ENCODE data around the gene INTS11.

The INTS11 gene

GRCh38 chr1:1328254-1328653 lies 3.8 kb upstream of the INTS11 start:
- no peaks in the 10 kb centered on the region for H4K20me1 ChIP-seq (ENCODE audit: insufficient read depth, low read length)

GRCh38 chr1:1327291-1327690 lies 2.8 kb upstream of the INTS11 start:
- TF ChIP-seq CTCF (IDR thresholded peaks at IDR 0.05; ENCODE audit: low read length) (no peak), EZH2 (IDR thresholded peaks at IDR 0.05; ENCODE audit: borderline replicate concordance, low read length) (no peak)
- H3K79me2 ChIP-seq (ENCODE audit: insufficient read depth, low read length), result peaks cover 10% of the 10 kb centered on the region
- no peak overlapping the region for H3K27ac ChIP-seq (ENCODE audit: low read depth, low read length, poor library complexity, severe bottlenecking)
- no peaks in the 10 kb centered on the region for H3K9me2 ChIP-seq (ENCODE audit: low read depth, low read length)
- H3K9me3 ChIP-seq (ENCODE audit: low read length), result no peaks in the 10 kb centered on the region
- H2AFZ ChIP-seq (ENCODE audit: low read length), result no peak overlapping the region
- H3K4me3 ChIP-seq (ENCODE audit: low read depth, low read length, poor library complexity, severe bottlenecking), result no peak overlapping the region
- H3K36me3 ChIP-seq (ENCODE audit: insufficient read depth, low read length), result no peaks in the 10 kb centered on the region
- H3K4me1 ChIP-seq (ENCODE audit: insufficient read depth, low read length, severe bottlenecking), result peaks cover 26% of the 10 kb centered on the region
- no peaks in the 10 kb centered on the region for H3K27me3 ChIP-seq (ENCODE audit: insufficient read depth, low read length)
- H3K9ac ChIP-seq (ENCODE audit: low read length), result no peak overlapping the region
- no peaks in the 10 kb centered on the region for H3F3A ChIP-seq (ENCODE audit: insufficient read depth, low read length)
- no peak overlapping the region for H3K4me2 ChIP-seq (ENCODE audit: low read length)
- H4K20me1 ChIP-seq (ENCODE audit: insufficient read depth, low read length), result no peaks in the 10 kb centered on the region

More at GRCh38 chr1:1328254-1328653, 3.8 kb upstream of the INTS11 start:
- no peaks in the 10 kb centered on the region for H3F3A ChIP-seq (ENCODE audit: insufficient read depth, low read length)
- H3K9ac ChIP-seq (ENCODE audit: low read length), result no peak overlapping the region
- H3K4me2 ChIP-seq (ENCODE audit: low read length), result no peak overlapping the region
- no peaks in the 10 kb centered on the region for H3K9me3 ChIP-seq (ENCODE audit: low read length)
- H3K36me3 ChIP-seq (ENCODE audit: insufficient read depth, low read length), result no peaks in the 10 kb centered on the region
- H3K4me3 ChIP-seq (ENCODE audit: low read depth, low read length, poor library complexity, severe bottlenecking), result no peak overlapping the region
- no peak overlapping the region for H2AFZ ChIP-seq (ENCODE audit: low read length)
- H3K27ac ChIP-seq (ENCODE audit: low read depth, low read length, poor library complexity, severe bottlenecking), result no peak overlapping the region
- H3K27me3 ChIP-seq (ENCODE audit: insufficient read depth, low read length), result no peaks in the 10 kb centered on the region
- H3K9me2 ChIP-seq (ENCODE audit: low read depth, low read length), result no peaks in the 10 kb centered on the region
- peaks cover 4% of the 10 kb centered on the region for H3K79me2 ChIP-seq (ENCODE audit: insufficient read depth, low read length)
- H3K4me1 ChIP-seq (ENCODE audit: insufficient read depth, low read length, severe bottlenecking), result peaks cover 21% of the 10 kb centered on the region
- no peak for TF ChIP-seq CTCF (IDR thresholded peaks at IDR 0.05; ENCODE audit: low read length)
- TF ChIP-seq EZH2 (IDR thresholded peaks at IDR 0.05; ENCODE audit: borderline replicate concordance, low read length), result no peak

- H3K4me2 ChIP-seq (ENCODE audit: low read length), result peak overlapping the region; percentile 90
- H3F3A ChIP-seq (ENCODE audit: insufficient read depth, low read length), result no peaks in the 10 kb centered on the region
- no peaks in the 10 kb centered on the region for H3K9me3 ChIP-seq (ENCODE audit: low read length)
- H3K79me2 ChIP-seq (ENCODE audit: insufficient read depth, low read length), result peaks cover 17% of the 10 kb centered on the region
- no peaks in the 10 kb centered on the region for H4K20me1 ChIP-seq (ENCODE audit: insufficient read depth, low read length)
- no peak overlapping the region for H2AFZ ChIP-seq (ENCODE audit: low read length)
- H3K4me1 ChIP-seq (ENCODE audit: insufficient read depth, low read length, severe bottlenecking), result peaks cover 26% of the 10 kb centered on the region
- TF ChIP-seq EZH2 (IDR thresholded peaks at IDR 0.05; ENCODE audit: borderline replicate concordance, low read length), result no peak
- TF ChIP-seq CTCF (IDR thresholded peaks at IDR 0.05; ENCODE audit: low read length), result no peak
- peaks cover 9% of the 10 kb centered on the region; the same call in 1 of the 2 replicates for H3K36me3 ChIP-seq (ENCODE audit: insufficient read depth, low read length)
- no peaks in the 10 kb centered on the region for H3K9me2 ChIP-seq (ENCODE audit: low read depth, low read length)
- H3K27ac ChIP-seq (ENCODE audit: low read depth, low read length, poor library complexity, severe bottlenecking), result peak overlapping the region; percentile 70
- no peaks in the 10 kb centered on the region for H3K27me3 ChIP-seq (ENCODE audit: insufficient read depth, low read length)
- peak overlapping the region; percentile 91 for H3K9ac ChIP-seq (ENCODE audit: low read length)
- H3K4me3 ChIP-seq (ENCODE audit: low read depth, low read length, poor library complexity, severe bottlenecking), result peak overlapping the region; percentile 86
Measured at GRCh38 chr1:1326075-1326605, 1.7 kb upstream of the INTS11 start.

Data from OCI-LY1 (cell line).